HS-27A (cell line): Measurements from ENCODE around the gene KCNJ14.

Experiments used
- DNase-seq: peaks from one replicate; pipeline ENCODE4 v3.0.0-alpha.2; 2012; ENCODE audit warnings: low read depth, missing footprints

Gene KCNJ14

DNA sequence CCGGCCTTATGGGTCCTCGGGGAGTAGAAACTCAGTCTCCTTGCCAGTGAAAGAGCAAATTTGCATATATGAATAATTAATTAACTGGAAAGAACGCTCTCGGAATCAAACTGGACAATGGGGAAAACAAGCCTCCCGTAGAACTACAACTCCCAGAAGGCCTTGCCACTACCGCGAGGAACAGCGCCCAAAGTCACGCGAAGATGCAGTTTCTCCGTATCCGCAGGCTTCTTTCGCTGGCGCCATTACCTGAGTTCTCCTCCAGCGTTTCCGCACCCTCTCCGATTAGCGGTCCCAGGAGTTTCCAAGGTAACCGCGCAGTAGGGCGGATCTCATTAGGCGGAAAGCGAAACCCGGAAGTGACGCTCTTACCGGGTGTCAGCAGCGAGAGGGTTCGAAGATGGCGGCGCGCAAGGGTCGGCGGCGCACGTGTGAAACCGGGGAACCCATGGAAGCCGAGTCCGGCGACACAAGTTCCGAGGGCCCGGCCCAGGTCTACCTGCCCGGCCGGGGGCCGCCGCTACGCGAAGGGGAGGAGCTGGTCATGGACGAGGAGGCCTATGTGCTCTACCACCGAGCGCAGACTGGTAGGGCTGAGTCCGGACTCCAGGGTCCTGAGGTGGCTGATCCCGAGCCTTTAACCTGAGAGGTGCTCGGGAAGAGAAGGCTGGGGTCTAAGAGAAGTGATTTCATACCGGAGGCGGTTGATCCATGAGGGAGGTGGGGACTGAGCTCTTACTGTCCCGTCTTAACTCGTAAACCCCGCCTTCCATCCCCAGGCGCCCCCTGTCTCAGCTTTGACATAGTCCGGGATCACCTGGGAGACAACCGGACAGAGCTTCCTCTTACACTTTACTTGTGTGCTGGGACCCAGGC is 9.5 kb upstream of the KCNJ14 start, which contains the start of gene GRWD1:
GRWD1 (plus strand) TSS at position 378 of the 876 bp plus-strand sequence; CDS start at position 401, 23 bp downstream.
- peak; percentile 96 for DNase-seq

DNA sequence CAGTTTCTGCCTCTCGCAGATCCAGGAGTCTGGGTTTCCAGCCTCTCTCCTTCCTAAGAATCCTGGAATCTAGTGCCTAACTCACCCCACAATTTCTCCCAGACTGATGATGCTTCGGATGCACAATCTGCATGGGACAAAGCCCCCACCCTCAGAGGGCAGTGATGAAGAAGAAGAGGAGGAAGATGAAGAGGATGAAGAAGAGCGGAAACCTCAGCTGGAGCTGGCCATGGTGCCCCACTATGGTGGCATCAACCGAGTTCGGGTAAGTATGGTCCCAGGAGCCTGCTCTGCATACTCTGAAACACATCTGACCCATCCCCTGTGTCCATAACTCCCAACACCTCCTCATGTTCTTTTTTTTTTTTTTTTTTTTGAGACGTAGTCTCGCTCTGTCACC is 8.8 kb upstream of the KCNJ14 start:
- no peak for DNase-seq

DNA sequence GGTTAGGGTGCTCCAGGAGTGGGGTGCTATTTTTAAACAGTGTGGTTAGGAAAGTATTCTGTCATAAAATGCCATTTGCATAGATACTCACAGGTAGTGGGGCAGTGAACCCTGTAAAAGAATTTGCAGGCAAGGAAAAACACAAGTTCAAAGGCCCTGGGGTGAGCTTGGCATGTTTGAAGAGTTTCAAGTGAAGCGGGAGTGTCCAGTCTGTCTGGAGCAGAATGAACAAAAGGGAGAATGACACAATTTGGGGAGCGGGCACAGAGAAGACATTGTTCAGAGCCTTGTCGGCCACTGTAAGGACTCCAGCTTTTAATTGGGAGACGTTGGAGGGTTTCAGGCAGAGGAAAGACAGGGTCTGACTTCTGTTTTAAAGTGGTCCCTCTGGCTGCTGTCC is 6.8 kb upstream of the KCNJ14 start:
- no peak for DNase-seq

DNA sequence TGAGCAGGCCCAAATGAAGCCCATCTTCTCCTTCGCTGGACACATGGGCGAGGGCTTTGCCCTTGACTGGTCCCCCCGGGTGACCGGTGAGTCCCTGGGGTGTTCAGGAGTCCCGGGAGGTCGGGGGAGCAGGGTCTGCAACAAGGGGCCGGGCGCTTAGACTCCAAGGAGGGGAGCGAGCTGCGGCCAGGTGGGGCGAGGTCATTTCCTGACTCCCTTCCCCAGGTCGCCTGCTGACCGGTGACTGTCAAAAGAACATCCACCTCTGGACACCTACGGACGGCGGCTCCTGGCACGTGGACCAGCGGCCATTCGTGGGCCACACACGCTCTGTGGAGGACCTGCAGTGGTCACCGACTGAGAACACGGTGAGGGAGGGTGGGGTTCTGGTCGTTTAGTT is 4.9 kb upstream of the KCNJ14 start:
- no peak for DNase-seq

DNA sequence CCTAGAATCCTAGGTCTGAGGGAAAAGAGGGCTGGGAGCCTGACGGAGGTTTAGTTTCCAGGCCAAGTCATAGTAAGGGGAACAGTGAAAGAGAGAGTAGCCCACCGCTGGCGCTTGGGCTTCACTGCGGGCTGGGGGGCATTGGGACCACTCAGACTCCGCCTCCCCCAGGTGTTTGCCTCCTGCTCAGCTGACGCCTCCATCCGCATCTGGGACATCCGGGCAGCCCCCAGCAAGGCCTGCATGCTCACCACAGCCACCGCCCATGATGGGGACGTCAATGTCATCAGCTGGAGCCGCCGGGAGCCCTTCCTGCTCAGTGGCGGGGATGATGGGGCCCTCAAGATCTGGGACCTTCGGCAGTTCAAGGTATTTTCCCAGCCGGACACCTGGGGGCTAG is 4.5 kb upstream of the KCNJ14 start:
- no peak for DNase-seq

DNA sequence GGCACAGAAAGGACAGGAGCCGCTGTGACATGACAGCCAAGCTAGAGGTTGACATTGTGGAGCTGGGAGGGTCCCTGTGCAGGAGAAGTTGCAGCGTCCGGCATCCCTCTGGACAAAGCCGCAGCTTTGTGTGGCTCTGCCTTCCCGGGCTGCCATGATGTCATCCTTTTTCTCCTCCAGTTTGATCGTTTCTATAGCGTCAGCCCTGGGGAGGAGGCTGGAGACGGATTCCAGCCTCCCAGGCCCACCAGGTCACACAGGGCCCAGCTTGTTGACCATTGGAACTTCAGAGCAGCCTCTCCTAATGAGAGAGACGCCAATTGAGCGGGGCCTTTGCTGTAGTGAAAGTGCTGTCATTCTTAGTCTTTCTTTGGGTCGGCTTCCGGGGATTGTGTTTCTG is 3.8 kb upstream of the KCNJ14 start:
- no peak for DNase-seq

DNA sequence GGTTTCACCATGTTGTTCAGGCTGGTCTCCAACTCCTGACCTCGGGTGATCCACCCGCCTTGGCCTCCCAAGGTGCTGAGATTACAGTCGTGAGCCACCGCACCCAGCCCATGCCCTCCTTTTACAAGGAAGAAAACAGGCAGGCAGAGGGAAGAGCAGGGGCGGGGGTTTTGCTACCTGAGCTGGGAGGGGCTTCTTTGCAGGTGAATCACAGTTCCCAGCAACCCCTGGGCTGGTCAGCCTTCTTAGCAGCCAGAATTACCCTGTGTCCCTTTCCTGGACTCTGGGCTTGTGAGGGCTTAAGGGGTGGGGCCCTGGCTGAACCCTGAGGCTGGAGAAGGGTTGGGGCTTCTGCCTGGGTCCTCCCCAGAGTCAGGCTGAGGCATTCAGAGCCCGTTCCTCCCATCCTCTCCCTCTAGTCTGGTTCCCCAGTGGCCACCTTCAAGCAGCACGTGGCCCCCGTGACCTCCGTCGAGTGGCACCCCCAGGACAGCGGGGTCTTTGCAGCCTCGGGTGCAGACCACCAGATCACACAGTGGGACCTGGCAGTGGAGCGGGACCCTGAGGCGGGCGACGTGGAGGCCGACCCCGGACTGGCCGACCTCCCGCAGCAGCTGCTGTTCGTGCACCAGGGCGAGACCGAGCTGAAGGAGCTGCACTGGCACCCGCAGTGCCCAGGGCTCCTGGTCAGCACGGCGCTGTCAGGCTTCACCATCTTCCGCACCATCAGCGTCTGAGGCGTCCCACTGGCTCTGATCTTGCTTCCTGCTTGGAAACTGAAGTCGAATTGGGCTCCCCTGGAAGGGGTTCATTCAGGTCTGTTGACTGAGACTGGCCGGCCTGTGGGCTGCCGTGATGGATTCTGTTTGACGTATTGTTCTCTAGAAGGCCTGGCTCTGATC is 2.8 kb upstream of the KCNJ14 start:
- no peak for DNase-seq

DNA sequence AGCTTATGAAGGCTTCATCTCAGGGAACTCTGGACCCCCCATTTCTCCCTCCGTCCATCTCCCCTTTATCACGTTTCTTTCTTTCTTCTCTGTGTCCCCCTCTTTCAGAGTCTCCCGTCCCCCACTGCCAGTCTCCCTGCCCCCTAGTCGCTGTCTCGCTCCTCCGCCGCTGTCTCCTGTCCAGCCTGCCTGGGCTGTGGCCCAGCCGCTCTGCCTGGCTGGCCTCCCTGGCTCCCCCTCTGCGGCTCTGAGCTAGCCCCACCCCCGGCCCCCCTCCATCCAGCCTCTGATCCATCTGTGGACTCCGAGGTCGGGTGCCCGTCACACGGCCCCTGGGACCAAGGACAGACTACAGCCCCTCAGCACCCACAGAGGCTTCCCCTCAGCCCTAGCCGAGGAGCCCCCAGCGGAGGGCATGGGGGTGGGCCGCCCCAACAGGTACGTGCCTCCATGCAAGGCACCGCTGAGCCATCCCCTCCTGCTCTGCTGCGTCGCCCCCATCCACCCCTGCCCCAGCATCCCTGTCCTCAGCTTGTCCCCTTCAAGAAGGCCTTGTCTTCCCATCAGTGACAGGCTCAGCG is 1.1 kb upstream of the KCNJ14 start:
- no peak for DNase-seq

DNA sequence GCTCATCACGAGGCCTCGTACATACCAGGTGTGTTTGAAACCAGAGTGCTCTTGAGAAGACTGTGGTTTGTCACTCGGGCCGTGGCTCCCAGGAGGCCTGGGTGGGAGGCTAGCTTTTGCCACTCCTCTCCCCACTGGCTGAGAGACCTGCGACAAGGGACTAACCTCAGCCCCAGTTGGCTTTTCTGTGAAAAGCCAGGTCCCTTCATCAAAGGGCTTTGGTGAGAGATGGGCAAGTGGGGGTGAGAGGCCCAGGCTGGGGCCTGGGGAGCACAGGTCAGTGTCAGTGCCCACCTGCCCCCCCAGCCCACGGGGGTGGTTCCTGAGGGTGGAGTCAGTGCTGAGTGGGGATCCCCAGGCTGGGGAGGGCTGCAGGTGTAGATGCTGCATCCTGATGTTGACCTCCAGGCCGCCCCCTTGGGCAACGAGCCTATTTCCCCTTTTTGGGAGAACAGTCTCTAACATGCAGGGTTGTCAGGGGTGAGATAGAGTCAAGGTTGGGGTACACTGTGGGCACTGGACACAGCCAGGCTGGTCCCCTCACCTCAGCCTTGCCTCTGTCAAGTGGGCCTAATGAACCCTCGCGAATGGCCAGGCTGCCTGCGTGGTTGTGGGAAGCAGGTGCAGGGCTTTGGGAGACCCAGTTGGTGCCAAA is 661 bp downstream of the KCNJ14 start:
- no peak for DNase-seq

DNA sequence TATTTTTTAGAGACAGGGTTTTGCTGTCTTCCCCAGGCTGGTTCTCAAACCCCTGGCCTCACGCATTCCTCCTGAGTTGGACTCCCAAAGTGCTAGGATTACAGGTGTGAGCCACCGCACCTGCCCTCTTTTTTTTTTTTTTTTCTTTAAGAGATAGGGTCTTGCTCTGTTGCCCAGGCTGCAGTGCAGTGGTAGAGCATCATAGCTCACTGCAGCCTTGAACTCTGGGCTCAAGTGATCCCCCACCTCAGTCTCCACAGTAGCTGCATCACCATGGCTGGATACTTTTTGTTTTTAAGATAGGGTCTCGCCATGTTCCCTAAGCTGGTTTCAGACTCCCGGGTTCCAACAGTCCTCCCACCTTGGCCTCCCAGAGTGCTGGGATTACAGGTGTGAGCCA is 1.5 kb downstream of the KCNJ14 start:
- no peak for DNase-seq

DNA sequence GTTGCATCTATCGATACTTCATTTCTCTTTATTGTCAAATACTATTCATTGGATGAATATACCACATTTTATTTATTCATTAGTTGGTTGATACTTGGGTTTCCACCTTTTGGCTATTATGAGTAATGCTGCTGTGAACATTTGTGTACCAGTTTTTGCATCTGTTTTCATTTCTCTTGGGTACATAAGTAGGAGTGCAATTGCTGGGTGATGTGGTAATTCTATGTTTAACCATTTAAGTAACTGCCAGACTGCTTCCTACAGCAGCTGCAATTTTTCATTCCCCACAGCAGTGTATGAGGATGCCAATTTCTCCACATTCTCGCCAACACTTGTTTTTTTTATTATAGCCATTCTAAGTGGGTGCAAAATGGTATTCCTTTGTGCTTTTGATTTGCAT is 2.6 kb downstream of the KCNJ14 start:
- DNase-seq = no peak

DNA sequence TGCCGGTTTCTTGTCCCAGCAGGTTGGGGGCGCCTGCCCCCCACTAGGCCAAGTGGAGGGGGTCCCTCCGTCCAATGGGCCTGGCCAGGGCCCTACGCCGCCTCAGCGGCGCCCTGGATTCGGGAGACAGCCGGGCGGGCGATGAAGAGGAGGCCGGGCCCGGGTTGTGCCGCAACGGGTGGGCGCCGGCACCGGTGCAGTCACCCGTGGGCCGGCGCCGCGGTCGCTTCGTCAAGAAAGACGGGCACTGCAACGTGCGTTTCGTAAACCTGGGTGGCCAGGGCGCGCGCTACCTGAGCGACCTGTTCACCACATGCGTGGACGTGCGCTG is 6.2 kb downstream of the KCNJ14 start:
- no peak for DNase-seq

DNA sequence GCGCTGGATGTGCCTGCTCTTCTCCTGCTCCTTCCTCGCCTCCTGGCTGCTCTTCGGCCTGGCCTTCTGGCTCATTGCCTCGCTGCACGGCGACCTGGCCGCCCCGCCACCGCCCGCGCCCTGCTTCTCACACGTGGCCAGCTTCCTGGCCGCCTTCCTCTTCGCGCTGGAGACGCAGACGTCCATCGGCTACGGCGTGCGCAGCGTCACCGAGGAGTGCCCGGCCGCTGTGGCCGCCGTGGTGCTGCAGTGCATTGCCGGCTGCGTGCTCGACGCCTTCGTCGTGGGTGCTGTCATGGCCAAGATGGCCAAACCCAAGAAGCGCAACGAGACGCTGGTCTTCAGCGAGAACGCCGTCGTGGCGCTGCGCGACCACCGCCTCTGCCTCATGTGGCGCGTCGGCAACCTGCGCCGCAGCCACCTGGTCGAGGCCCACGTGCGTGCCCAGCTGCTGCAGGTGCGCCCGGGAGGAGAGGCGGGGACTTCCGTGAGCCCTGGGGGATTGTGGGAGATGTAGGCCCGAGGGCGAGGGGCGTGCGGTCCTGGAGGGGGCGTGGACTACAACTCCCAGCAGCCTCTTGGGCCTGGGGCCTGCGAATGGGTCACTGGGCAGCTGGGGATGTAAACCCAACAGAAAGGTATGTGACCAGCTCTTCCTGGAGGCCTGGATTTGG is 6.7 kb downstream of the KCNJ14 start:
- no peak for DNase-seq

DNA sequence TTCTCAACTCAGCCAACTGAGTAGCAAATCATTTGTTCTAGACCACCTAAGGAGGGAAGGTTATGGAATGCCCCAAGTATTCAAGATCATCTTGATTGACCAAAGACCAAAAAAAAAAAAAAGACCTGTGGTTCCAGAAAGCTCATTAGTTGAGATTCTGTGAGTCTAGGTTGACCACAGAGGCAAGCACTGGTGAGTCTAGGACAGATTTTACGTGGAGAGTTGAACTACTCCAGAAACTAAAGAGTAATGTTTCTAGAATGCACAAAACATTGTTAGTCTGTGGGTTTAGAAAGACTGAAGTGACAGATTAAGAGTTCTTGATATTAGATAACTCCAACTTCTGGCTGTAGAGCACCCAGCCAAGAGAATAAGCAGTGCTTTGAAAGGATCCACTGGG is 9.8 kb downstream of the KCNJ14 start:
- DNase-seq = no peak

DNA sequence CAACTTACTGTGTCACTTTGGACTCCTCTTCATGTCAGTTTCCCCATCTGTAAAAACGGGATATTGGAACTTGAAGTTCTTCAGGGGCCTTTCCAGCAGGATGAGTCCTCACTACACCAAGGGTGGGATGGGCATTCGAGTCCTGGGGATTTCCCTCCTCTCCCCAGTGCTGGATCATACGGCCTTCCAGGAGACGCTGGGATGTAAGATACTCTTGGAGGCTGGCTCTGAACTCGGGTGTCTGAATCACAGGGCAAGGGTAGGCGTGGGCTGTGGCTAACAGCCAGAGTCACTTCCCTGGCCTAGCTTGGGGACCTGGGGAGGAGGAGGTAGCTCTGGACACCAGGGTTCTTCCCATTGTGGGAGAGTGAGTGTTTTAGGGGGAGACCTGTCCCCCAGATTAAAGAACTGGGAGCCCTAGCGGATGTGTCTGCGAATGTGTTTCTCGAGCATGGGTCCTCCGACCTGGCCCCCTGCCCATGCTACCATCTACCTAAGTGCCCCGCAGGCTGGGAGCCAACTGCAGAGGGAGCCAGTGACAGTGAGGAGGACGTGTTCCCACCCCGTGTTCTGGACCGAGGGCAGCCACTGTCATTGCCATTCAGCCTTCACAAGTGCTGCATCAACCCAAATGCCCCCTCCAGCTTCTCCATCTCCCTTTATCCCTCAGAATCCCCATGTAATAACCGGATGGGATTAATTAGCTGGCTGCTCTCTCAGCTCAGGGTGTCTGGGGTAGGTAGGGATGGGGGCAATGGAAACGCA is 11.4 kb downstream of the KCNJ14 start:
- no peak for DNase-seq

DNA sequence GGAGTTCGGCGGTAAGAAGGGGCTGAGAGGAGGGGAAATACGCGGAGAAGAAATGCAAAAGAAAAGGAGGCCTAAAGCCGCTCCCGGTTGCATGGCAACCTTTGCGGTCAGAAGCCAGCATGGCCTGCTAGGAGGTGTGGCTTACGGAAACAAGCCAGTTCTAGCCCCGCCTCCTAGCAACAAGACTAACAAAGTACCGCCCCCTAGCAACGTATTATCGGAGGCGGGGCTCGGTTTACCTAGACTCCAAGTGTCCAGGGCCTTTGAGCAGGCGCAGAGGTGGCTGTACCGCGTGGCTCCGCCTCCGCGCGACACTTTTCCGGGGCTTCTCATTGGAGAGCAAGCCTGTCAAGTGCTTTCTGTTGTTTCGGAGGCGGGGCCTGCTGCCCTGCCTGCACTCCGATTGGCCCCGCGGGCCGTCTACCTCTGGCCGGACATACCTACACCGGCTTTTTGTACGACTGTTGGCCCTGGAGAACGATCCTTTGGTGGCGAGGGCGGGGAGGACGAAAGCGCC is 13.5 kb downstream of the KCNJ14 start:
- DNase-seq = peak; percentile 100

DNA sequence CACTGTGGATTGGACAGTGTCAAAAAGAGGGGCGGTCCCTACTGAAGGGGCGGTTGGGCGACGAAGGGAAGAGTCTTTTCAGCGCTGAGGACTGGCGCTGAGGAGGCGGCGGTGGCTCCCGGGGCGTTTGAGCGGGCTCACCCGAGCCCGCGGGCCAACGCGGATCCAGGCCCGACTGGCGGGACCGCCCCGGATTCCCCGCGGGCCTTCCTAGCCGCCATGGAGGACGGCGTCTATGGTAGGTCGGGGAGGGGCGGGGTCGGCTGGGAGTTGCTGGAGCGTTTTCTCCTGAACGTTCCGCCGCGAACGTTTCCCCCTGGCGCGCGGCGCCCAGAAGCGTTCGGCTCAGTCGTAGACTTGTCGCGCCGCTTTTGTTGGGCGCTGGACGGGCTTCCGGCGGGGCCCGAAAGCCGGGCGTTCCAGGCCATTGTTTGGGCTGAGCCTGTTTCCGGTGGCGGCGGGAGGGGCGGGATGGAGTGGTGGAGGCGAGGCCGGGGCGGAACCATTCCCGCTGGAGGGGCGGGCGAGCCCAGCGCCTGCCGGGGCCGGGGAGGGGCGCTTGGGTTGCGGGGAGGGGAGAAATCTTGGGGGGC is 14.0 kb downstream of the KCNJ14 start, which contains the start of gene CYTH2:
CYTH2 (plus strand) TSS at position 81 of the 593 bp plus-strand sequence; CDS start at position 220, 139 bp downstream.
- DNase-seq = no peak

DNA sequence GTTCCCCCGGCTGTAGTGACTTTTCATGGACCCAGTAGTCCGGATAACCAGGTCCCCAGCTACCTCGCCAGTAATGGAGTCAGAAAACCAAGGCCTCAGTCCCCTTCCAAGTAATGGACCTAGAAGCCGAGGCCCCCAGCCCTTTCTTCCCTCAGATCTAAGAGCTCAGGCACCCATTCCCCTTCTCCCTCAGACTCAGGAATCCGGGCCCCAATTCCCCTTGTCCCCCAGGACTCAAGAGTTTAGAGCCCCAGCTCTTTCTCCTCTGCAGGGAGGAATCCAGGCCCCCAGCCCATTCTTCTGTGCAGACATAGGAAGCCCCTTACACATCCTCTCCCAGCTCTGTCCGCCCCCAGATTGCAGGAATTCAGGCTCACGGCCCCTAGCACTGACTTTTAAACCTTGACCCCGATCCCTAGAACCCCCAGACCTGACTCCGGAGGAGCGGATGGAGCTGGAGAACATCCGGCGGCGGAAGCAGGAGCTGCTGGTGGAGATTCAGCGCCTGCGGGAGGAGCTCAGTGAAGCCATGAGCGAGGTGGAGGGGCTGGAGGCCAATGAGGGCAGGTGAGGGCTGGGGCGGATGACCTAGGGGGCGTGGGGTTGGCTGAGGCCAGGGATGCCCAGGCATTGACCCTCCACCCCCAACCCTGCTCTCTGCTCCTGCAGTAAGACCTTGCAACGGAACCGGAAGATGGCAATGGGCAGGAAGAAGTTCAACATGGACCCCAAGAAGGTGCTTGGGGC is 14.7 kb downstream of the KCNJ14 start:
- DNase-seq = no peak

DNA sequence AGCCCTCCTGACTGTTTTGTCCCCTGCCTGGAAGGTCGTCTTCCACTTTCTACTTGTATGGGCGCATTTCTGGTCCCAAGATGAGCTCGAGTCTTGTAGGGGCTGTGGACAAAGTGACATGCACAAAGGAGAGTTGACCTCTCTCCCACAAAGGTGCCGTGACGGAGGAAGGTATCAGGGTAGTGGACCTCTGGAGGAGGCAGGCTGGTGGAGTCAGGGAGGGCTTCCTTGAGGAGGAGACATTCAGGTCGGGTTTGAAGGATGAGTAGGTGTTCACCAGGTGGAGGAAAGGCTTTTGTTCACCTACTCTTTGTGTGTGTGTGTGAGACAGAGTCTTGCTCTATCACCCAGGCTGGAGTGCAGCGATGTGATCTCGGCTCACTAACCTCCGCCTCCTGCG is 15.5 kb downstream of the KCNJ14 start:
- DNase-seq = no peak
